22Rv1 (cell line): ENCODE results near the gene CETP.

Experiments used
- ZFX ChIP-seq: fragments of 450-650 bp; IDR thresholded peaks from 2 replicates; pipeline ENCODE4 v1.6.1; 2017; ENCODE audit warnings: antibody characterized with exemption, borderline replicate concordance
- TF ChIP-seq, protein P1 (sequence below): fragments of 450-650 bp; IDR thresholded peaks from 2 replicates; pipeline ENCODE4 v1.5.1; 2017; ENCODE audit warnings: mild to moderate bottlenecking

- TF ChIP-seq, protein P1, sequence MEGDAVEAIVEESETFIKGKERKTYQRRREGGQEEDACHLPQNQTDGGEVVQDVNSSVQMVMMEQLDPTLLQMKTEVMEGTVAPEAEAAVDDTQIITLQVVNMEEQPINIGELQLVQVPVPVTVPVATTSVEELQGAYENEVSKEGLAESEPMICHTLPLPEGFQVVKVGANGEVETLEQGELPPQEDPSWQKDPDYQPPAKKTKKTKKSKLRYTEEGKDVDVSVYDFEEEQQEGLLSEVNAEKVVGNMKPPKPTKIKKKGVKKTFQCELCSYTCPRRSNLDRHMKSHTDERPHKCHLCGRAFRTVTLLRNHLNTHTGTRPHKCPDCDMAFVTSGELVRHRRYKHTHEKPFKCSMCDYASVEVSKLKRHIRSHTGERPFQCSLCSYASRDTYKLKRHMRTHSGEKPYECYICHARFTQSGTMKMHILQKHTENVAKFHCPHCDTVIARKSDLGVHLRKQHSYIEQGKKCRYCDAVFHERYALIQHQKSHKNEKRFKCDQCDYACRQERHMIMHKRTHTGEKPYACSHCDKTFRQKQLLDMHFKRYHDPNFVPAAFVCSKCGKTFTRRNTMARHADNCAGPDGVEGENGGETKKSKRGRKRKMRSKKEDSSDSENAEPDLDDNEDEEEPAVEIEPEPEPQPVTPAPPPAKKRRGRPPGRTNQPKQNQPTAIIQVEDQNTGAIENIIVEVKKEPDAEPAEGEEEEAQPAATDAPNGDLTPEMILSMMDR: no peak
- TF ChIP-seq ZFX: no peak
Observed at GRCh38 chr16:56998861-56999260, 37.1 kb downstream of the CETP start.
